Bronchial epithelial cell (primary cell): ENCODE measurements around the gene GMPPA. TPM values are rescaled to one million over a fixed set of nuclear protein-coding genes. Genes with fewer than 3 reads are reported as not detected.
A peak's percentile ranks its signal among the peaks of the same experiment; 100 is the strongest.

Source experiments
- DNase-seq: peaks from one replicate; pipeline ENCODE4 v3.0.0-alpha.2; 2010; ENCODE audit warnings: low read depth
- FAIRE-seq: peaks from 2 replicates; lab custom pipeline; 2011; peaks lifted over from hg19 to GRCh38; lab: Jason Lieb, UNC
- H3K27me3 ChIP-seq: 2 replicates; pipeline ENCODE4 v1.5.1; 2011; ENCODE audit warnings: low read length; ENCODE audit not compliant: control insufficient read depth, insufficient read depth
- H3K36me3 ChIP-seq: 2 replicates; pipeline ENCODE4 v1.5.1; 2011; ENCODE audit warnings: low read length; ENCODE audit not compliant: control insufficient read depth, insufficient read depth
- H3K4me3 ChIP-seq: 2 replicates; pipeline ENCODE4 v1.5.1; 2011; ENCODE audit warnings: mild to moderate bottlenecking, low read depth, low read length, control low read depth
- CTCF ChIP-seq: IDR thresholded peaks from 2 replicates; pipeline ENCODE4 v1.5.1; 2011; ENCODE audit warnings: mild to moderate bottlenecking, moderate library complexity, low read length, control low read depth, inconsistent platforms; ENCODE audit not compliant: insufficient read depth, severe bottlenecking
- total RNA-seq: library from RNA; depleted of rRNA; stranded (reverse); fragments of >200 nt; gene quantifications from 2 replicates; pipeline ENCODE4 v1.2.1, GENCODE V29; 2014

Gene GMPPA
- total RNA-seq: 40.3 and 49.0 TPM in 2 replicates

DNA sequence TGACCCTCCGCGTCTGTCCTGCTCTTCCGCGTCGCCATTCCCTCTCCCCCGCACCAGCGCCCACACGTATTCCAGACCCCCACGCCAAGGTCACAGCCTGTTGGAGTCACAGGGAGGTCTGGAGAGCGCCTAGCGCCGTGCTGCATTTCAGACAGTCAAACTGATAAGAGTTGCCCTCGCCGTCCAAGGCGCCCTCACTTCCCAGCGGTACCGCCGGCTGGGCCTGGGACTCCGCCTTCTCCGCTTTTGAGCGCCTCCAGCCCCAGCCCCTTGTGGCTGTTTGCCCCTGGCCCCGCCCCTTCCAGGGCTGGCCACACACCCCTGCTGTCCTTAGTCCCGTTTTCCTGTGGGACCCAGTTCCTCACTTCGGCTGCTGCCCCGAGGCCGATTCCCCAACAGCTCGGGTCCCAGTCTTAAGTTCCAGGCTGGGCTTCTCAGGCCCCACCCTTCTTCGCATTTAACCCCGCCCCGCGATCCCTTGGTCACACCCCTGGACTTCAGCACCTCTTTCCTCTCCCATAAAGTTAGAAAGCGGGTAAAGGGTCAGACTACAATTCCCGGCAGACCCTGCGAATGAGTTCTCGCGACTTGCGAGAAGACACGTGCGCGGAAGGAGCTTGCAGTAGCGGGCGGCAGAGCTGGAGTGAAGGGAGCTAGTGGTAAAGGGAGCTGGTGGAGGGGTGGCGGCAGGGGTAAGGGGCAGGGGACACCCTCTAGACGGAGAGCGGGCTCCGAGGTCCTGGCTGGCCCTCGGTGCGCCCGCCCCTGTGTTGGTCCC lies at the start of gene GMPPA:
GMPPA (plus strand) TSS at position 612 of the 778 bp plus-strand sequence. CDS start 1,085 bp downstream, outside the sequence.
- FAIRE-seq: peak; percentile 32

GRCh38 chr2:219449609-219450008 lies 49.1 kb upstream of the GMPPA start:
- H3K27me3 ChIP-seq: no peaks in the 10 kb centered on the region
- no peak for TF ChIP-seq CTCF
- no peaks in the 10 kb centered on the region for H3K36me3 ChIP-seq
- DNase-seq (no peak), FAIRE-seq (no peak)
- no peak overlapping the region for H3K4me3 ChIP-seq

More for the DNA sequence above, at the start of gene GMPPA:
- Histone ChIP-seq H3K27me3 (peaks cover 14% of the 10 kb centered on the region), H3K4me3 (peak within 1 kb of the TSS; percentile 79), H3K36me3 (peaks cover 8% of the 10 kb centered on the region)
- DNase-seq: peak; percentile 98
- no peak for TF ChIP-seq CTCF

DNA sequence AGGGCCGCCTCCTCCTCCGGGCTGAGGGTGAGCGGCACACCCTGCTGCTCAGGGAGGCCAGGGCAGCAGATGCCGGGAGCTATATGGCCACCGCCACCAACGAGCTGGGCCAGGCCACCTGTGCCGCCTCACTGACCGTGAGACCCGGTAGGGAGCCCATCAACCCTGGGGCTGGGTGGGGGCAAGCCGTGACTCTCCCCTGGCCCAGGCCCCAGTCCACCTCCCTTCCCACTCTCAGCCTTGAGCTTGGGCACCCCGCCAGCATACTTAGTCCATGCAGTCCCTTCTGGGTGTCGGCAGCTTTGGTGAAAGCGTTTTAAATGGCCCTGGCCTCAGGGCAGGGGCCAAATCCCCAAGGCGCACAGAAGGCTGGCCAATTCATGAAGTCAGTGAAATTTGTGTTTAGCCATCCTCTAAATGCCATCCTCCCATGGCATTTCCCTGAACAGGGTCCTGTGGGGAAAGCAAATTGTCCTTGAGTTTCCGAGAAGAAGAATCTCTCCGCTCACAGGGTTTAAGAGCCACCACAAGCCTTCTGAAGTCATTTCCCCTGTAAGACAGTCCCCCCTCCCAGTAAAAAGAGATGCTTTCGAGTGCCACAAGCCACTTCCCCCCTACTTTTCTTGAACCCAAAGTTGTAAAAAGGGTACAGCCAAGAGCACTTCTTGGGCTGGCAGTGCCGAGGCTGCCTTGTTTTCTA lies 46.9 kb upstream of the GMPPA start:
- no peak for TF ChIP-seq CTCF
- Histone ChIP-seq H3K27me3 (no peaks in the 10 kb centered on the region), H3K36me3 (no peaks in the 10 kb centered on the region), H3K4me3 (no peak overlapping the region)
- FAIRE-seq (no peak), DNase-seq (no peak)

GRCh38 chr2:219452361-219453317 lies 46.1 kb upstream of the GMPPA start:
- Histone ChIP-seq H3K36me3 (no peaks in the 10 kb centered on the region), H3K4me3 (no peak overlapping the region), H3K27me3 (no peaks in the 10 kb centered on the region)
- no peak for TF ChIP-seq CTCF
- FAIRE-seq (no peak), DNase-seq (peak; percentile 94)

GRCh38 chr2:219453671-219454590 lies 44.8 kb upstream of the GMPPA start:
- Histone ChIP-seq H3K4me3 (no peak overlapping the region), H3K27me3 (no peaks in the 10 kb centered on the region), H3K36me3 (no peaks in the 10 kb centered on the region)
- no peak for TF ChIP-seq CTCF
- FAIRE-seq (no peak), DNase-seq (no peak)
